ENCODE results near the gene KIF26A. TPM values are rescaled to one million over a fixed set of nuclear protein-coding genes. Genes with fewer than 3 reads are reported as not detected.

Gene KIF26A
- total and polyA plus RNA-seq, 10 donors: 0.72 to 21.9 (median 9.2) TPM

- Histone ChIP-seq H3K4me3 (no peak overlapping the region), H3K27ac (no peak overlapping the region), H3K27me3 (replicated peaks in 1 of 7) (peaks cover 0 to 33% (median 0%) of the 10 kb centered on the region in 7 donors), H3K4me1 (peaks cover 0 to 14% (median 6%) of the 10 kb centered on the region in 6 donors), H3K36me3 (no peaks in the 10 kb centered on the region), H3K9me3 (no peaks in the 10 kb centered on the region)
- DNase-seq: no peak
- WGBS, 5 donors: 84 to 95% (median 85%) methylated on average over 10 to 14 of the region's 14 CpGs
- intact Hi-C loops (cut with DNase I; ENCODE audit: low total_unique reads): no loop called here
- TF ChIP-seq POLR2AphosphoS5 (IDR thresholded peaks at IDR 0.05) (no peak), POLR2A (IDR thresholded peaks at IDR 0.05) (no peak), CTCF (IDR thresholded peaks at IDR 0.05 in 8 of 11, conservative IDR thresholded peaks at IDR 0.05 in 3 of 11) (no peak)
Measured at GRCh38 chr14:104200106-104200505, 61.7 kb downstream of the KIF26A start.

DNA sequence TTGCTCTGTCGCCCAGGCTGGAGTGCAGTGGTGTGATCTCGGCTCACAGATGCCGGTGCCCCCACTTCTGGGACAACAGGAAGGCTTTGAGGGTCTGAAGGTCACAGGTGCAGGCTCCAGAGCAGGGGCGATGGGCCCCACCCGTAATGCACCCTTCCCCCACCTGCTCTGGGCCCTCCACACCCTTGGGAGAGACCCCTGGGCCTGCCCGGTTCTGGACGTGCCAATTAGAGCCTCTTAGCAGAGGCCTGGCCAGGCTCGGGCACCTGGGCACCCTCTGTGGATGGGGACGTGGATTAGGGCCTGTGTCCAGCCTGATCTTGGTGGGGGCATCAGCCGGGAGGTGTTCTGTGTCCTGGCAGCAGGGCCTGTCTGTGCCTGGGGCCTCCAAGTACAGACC is 62.2 kb downstream of the KIF26A start:
- TF ChIP-seq POLR2A (IDR thresholded peaks at IDR 0.05) (no peak), CTCF (IDR thresholded peaks at IDR 0.05 in 8 of 11, conservative IDR thresholded peaks at IDR 0.05 in 3 of 11) (no peak), POLR2AphosphoS5 (IDR thresholded peaks at IDR 0.05) (no peak)
- H3K27ac ChIP-seq: no peak overlapping the region
- no peaks in the 10 kb centered on the region for H3K36me3 ChIP-seq
- peaks cover 0 to 33% (median 0%) of the 10 kb centered on the region in 7 donors for H3K27me3 ChIP-seq (replicated peaks in 1 of 7)
- no peak for DNase-seq
- peaks cover 0 to 14% (median 6%) of the 10 kb centered on the region in 6 donors for H3K4me1 ChIP-seq
- H3K4me3 ChIP-seq: no peak overlapping the region
- intact Hi-C loops (cut with DNase I; ENCODE audit: low total_unique reads): no loop called here
- WGBS, 5 donors: 71 to 85% (median 77%) methylated on average over 5 to 10 of the region's 10 CpGs
- H3K9me3 ChIP-seq: no peaks in the 10 kb centered on the region

DNA sequence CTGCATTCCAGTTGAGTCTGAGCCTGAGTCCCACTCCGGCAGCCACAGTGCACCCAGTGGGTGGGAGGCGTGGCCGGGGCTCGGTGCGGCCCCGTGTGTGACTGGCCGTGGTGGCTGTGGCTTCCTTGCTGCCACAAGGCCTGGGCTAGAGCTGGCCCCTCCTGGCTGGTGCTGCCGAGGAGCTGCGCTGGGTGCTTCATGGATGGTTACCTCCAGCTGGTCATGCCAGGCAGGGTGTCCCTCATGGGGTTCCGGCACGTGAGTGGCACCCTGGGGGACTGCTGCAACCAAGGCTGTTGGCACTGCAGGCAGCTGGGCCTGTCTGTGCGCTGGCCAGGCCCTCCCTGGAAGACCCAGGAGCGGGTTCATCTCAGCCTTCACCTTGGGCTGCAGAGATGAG is 62.7 kb downstream of the KIF26A start:
- peaks cover 0 to 14% (median 6%) of the 10 kb centered on the region in 6 donors for H3K4me1 ChIP-seq
- no peak overlapping the region for H3K4me3 ChIP-seq
- no peak for TF ChIP-seq POLR2AphosphoS5 (IDR thresholded peaks at IDR 0.05)
- no peak for TF ChIP-seq CTCF (IDR thresholded peaks at IDR 0.05 in 8 of 11, conservative IDR thresholded peaks at IDR 0.05 in 3 of 11)
- TF ChIP-seq POLR2A (IDR thresholded peaks at IDR 0.05): no peak
- intact Hi-C loops (cut with DNase I; ENCODE audit: low total_unique reads): no loop called here
- no peak for DNase-seq
- peaks cover 0 to 33% (median 0%) of the 10 kb centered on the region in 7 donors for H3K27me3 ChIP-seq (replicated peaks in 1 of 7)
- no peaks in the 10 kb centered on the region for H3K36me3 ChIP-seq
- H3K27ac ChIP-seq: no peak overlapping the region
- H3K9me3 ChIP-seq: no peaks in the 10 kb centered on the region
- WGBS, 5 donors: 81 to 95% (median 90%) methylated on average over 4 to 13 of the region's 13 CpGs; no CpG with 5 or more reads in 1 of the 5 donors

GRCh38 chr14:104201496-104201895 is 63.1 kb downstream of the KIF26A start:
- H3K36me3 ChIP-seq: no peaks in the 10 kb centered on the region
- 80 to 97% (median 88%) methylated on average over 8 to 9 of the region's 9 CpGs for WGBS, 5 donors
- intact Hi-C loops (cut with DNase I; ENCODE audit: low total_unique reads): no loop called here
- no peaks in the 10 kb centered on the region for H3K9me3 ChIP-seq
- no peak overlapping the region for H3K27ac ChIP-seq
- peaks cover 0 to 11% (median 3%) of the 10 kb centered on the region in 6 donors for H3K4me1 ChIP-seq
- H3K4me3 ChIP-seq: no peak overlapping the region
- peaks cover 0 to 33% (median 0%) of the 10 kb centered on the region in 7 donors for H3K27me3 ChIP-seq (replicated peaks in 1 of 7)
- TF ChIP-seq POLR2AphosphoS5 (IDR thresholded peaks at IDR 0.05): no peak
- no peak for DNase-seq
